ENCODE data around the gene DOK7.
"Not testable (repeated sequence)": the region's sequence is repeated elsewhere in the genome, so short reads cannot be mapped to it uniquely, and the experiment has no call there.

DOK7 gene

GRCh38 chr4:3511601-3512000 is 48.5 kb downstream of the DOK7 start:
- DNase-seq = not testable (repeated sequence)

GRCh38 chr4:3512279-3512678 is 49.2 kb downstream of the DOK7 start:
- no peak for DNase-seq

- no peak for DNase-seq
Observed at GRCh38 chr4:3512719-3513118, 49.6 kb downstream of the DOK7 start.

GRCh38 chr4:3513807-3514206 is 50.7 kb downstream of the DOK7 start:
- DNase-seq = no peak

- no peak for DNase-seq
Observed at GRCh38 chr4:3514221-3514780, 51.2 kb downstream of the DOK7 start.

GRCh38 chr4:3514806-3515501 is 51.8 kb downstream of the DOK7 start:
- DNase-seq = no peak

GRCh38 chr4:3515646-3516045 is 52.5 kb downstream of the DOK7 start:
- DNase-seq = no peak

- no peak for DNase-seq
Observed at GRCh38 chr4:3516061-3516835, 53.1 kb downstream of the DOK7 start.

- no peak for DNase-seq
Observed at GRCh38 chr4:3516836-3517730, 54.0 kb downstream of the DOK7 start.

GRCh38 chr4:3517731-3518510 is 54.8 kb downstream of the DOK7 start:
- DNase-seq = no peak

GRCh38 chr4:3518511-3518880 is 55.4 kb downstream of the DOK7 start:
- DNase-seq = no peak

GRCh38 chr4:3518941-3519340 is 55.8 kb downstream of the DOK7 start:
- no peak for DNase-seq

- DNase-seq = no peak
Observed at GRCh38 chr4:3519468-3520264, 56.6 kb downstream of the DOK7 start.

GRCh38 chr4:3520276-3520675 is 57.2 kb downstream of the DOK7 start:
- DNase-seq = no peak

- DNase-seq = no peak
Observed at GRCh38 chr4:3520796-3521600, 57.9 kb downstream of the DOK7 start.

GRCh38 chr4:3521621-3522325 is 58.7 kb downstream of the DOK7 start:
- no peak for DNase-seq

GRCh38 chr4:3522326-3522640 is 59.2 kb downstream of the DOK7 start:
- no peak for DNase-seq

- no peak for DNase-seq
Observed at GRCh38 chr4:3522651-3523050, 59.5 kb downstream of the DOK7 start.

- DNase-seq = no peak
Observed at GRCh38 chr4:3523146-3523627, 60.1 kb downstream of the DOK7 start.

- no peak for DNase-seq
Observed at GRCh38 chr4:3523628-3524221, 60.6 kb downstream of the DOK7 start.
